GM08714 (cell line): ENCODE results near the gene DOCK4.
"Not testable (repeated sequence)": the region's sequence is repeated elsewhere in the genome, so short reads cannot be mapped to it uniquely, and the experiment has no call there.

Experiments used
- H3K4me3 ChIP-seq: fragments of 200-500 bp; sonication (Bioruptor generic); 2 replicates; pipeline ENCODE4 v1.5.1; 2014; ENCODE audit warnings: mild to moderate bottlenecking, low read length, inconsistent platforms
- ZNF274 ChIP-seq: IDR thresholded peaks from 2 replicates; pipeline ENCODE4 v1.6.1; 2012; ENCODE audit warnings: mild to moderate bottlenecking, low read depth, low read length

Gene DOCK4

DNA sequence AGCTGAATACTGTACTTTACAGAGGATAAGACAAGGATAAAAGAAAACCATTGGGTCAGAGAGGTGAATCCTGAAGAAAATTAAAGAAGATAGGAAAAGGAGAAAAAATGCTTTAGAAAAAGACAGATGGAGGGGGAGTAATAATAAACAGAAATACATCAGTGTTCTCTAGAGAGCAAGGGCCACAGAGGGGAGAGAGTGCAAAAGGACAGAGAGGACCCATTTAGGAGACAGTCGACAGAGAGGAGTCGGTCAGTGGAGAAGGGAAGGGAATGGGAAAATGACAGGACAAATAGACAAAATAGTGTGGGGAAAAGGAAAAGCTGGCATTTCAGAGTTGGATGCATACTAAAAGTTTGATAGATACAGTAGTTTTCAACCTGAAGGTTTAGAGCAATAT is 287.0 kb downstream of the DOCK4 start:
- TF ChIP-seq ZNF274, result no peak

GRCh38 chr7:111918461-111918860 is 287.7 kb downstream of the DOCK4 start:
- no peak overlapping the region for H3K4me3 ChIP-seq
- no peak for TF ChIP-seq ZNF274

More for the DNA sequence above, 287.0 kb downstream of the DOCK4 start:
- no peak overlapping the region for H3K4me3 ChIP-seq

GRCh38 chr7:111917404-111917803 is 288.8 kb downstream of the DOCK4 start:
- H3K4me3 ChIP-seq, result not testable (repeated sequence)

GRCh38 chr7:111914291-111914690 is 291.9 kb downstream of the DOCK4 start:
- TF ChIP-seq ZNF274, result no peak
- H3K4me3 ChIP-seq, result no peak overlapping the region

- TF ChIP-seq ZNF274, result no peak
- no peak overlapping the region for H3K4me3 ChIP-seq
Observed at GRCh38 chr7:111911166-111911961, 294.8 kb downstream of the DOCK4 start.

DNA sequence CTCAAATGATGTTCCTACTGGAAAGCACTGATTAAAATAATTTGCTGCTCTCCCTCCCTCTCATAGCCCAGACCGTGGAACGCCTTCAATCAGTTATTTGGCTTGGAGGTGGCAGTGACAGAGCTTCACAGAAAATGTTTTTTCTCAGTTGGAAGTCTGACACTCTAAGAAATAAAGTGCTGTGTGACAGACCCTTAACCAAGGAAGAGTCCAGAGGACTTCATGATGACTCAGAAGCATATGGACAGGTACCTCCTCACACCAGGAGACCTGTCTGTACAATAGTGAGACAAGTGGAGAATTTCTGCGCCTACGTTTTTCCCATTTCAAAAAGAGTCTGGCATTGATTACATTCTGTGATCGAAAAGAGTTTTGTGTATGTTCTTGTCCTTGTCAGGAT is 295.5 kb downstream of the DOCK4 start:
- no peak for TF ChIP-seq ZNF274
- H3K4me3 ChIP-seq, result no peak overlapping the region

- not testable (repeated sequence) for H3K4me3 ChIP-seq
Observed at GRCh38 chr7:111908673-111909072, 297.5 kb downstream of the DOCK4 start.

DNA sequence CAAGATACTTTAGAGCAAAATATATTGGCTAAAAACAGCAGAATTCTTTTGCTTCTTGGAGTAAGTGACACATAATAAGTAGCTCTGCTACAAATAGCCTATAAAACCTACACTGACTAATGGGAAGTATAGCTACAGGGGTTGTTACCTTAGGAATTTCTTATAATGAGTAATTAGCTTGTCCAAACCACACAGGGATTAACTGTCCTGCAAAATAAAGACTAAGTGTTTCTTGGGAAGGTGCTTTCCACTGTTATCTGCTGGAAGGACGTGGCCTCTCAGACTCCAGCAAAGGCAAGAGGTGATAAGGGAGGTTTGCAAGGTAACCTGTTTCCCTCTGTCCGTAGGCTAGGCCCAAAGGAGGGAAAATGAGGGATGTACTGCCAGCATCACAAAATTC is 302.4 kb downstream of the DOCK4 start:
- no peak for TF ChIP-seq ZNF274

GRCh38 chr7:111903016-111903415 is 303.2 kb downstream of the DOCK4 start:
- no peak overlapping the region for H3K4me3 ChIP-seq
- TF ChIP-seq ZNF274, result no peak

More for the DNA sequence above, 302.4 kb downstream of the DOCK4 start:
- H3K4me3 ChIP-seq, result no peak overlapping the region

GRCh38 chr7:111900283-111900682 is 305.9 kb downstream of the DOCK4 start:
- H3K4me3 ChIP-seq, result no peak overlapping the region
- TF ChIP-seq ZNF274, result no peak

DNA sequence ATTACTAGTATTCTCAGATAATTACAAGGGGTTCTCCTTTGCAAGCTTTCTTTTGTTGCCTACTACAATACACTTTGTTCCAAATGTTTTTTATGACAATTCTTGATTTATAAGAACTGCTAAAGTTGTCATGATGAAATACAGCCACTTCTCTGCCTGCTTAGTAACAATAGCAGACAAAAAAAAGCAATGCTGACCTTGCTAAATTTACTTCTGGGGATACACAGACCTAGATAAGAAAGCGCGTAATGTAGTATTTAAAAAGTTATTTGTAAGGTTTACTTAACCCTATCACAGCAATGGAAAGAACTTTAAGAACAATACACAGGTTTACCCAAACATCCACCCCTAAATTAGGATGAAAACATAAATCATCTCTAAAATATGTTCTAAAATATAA is 311.1 kb downstream of the DOCK4 start:
- no peak overlapping the region for H3K4me3 ChIP-seq
- no peak for TF ChIP-seq ZNF274

GRCh38 chr7:111894518-111894917 is 311.7 kb downstream of the DOCK4 start:
- no peak for TF ChIP-seq ZNF274
- H3K4me3 ChIP-seq, result no peak overlapping the region

DNA sequence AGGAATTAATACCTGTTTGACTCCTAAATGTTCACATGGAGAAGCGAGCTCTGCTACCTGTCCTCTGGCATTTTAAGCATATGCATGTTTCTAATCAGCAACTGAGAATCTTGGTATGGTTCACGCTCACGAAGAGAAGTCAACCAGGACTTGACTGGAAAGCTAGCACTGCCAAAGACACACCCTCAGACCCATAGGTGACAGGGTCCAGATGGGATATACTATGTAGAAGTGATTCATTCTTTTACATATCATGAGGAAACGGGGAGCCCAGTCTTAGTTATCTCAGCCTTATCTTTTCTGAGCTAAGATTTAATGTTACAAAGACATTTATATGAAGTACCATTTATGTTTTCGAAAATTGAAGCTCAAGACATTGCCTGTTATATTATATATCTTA is 313.0 kb downstream of the DOCK4 start:
- no peak for TF ChIP-seq ZNF274
- no peak overlapping the region for H3K4me3 ChIP-seq

GRCh38 chr7:111892588-111892987 is 313.6 kb downstream of the DOCK4 start:
- H3K4me3 ChIP-seq, result no peak overlapping the region
- TF ChIP-seq ZNF274, result no peak

DNA sequence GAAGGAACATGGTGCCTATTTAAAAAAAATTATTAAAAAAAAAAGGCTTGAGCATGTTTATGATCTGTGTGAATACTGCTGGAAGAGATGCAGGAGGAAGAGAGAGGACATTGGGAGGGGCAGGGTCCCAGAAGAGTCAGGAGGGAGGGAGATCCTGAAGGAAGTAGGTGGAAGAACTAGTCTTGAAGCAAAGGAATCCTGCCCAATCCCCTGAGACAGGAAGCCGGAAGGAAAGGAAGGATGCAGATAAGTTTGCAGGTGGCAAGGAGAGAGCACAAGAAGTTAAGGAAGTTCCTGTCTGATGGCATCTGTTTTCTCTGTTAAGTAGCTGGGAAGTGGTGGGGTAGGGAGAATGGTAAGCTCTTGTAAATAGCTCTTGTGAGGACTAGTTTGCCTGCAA is 318.5 kb downstream of the DOCK4 start:
- H3K4me3 ChIP-seq, result no peak overlapping the region
- no peak for TF ChIP-seq ZNF274

DNA sequence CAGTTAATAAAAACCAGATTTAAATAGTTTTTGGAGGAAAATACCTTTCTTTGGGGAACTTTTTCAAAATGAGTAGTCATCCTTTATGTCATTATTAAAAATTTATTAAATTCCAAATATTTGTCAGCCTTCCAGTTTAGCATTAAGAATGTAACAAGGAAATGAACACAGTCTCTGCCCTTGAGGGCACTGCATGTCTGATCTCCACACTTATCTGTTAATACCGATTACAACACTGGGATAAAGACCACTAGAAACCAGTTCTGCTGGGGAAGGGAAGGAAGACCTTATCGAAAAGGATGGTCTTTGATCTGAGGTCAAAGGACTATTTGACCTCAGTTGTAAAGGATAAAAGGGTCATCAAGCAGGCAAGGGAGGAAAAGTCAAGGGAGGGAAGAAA is 320.0 kb downstream of the DOCK4 start:
- no peak for TF ChIP-seq ZNF274
- H3K4me3 ChIP-seq, result no peak overlapping the region
